Endothelial cell of umbilical vein (primary cell): ENCODE measurements around the gene TAS2R8.
"Not testable (repeated sequence)": the region's sequence is repeated elsewhere in the genome, so short reads cannot be mapped to it uniquely, and the experiment has no call there.

Experiments used
- EZH2 ChIP-seq: IDR thresholded peaks from 2 replicates; pipeline ENCODE4 v1.6.1; 2012; ENCODE audit warnings: borderline replicate concordance, low read depth, mild to moderate bottlenecking, moderate library complexity, low read length, inconsistent platforms; ENCODE audit not compliant: severe bottlenecking
- FOS ChIP-seq: IDR thresholded peaks from 2 replicates; pipeline ENCODE4 v1.6.1; 2011; ENCODE audit warnings: mild to moderate bottlenecking, low read length, moderate library complexity, borderline replicate concordance; ENCODE audit not compliant: insufficient read depth
- GATA2 ChIP-seq: IDR thresholded peaks from 2 replicates; pipeline ENCODE4 v1.7.0; 2011; ENCODE audit warnings: low read depth, mild to moderate bottlenecking, moderate library complexity, mixed read lengths, low read length; ENCODE audit not compliant: insufficient read length, insufficient read depth
- POLR2A ChIP-seq: IDR thresholded peaks from 2 replicates; pipeline ENCODE4 v1.6.1; 2012; ENCODE audit warnings: low read depth, mild to moderate bottlenecking, control low read depth, low read length
- POLR2AphosphoS5 ChIP-seq: IDR thresholded peaks from 2 replicates; pipeline ENCODE4 v1.6.1; 2012; ENCODE audit warnings: low read depth, mild to moderate bottlenecking, control low read depth, low read length, moderate library complexity; ENCODE audit not compliant: insufficient read depth
- TF ChIP-seq, protein P1 (sequence below), 2 donors: IDR thresholded peaks; 1 replicate in 1 of 2; 2 replicates in 1 of 2; pipeline ENCODE4 v1.5.1; 2011; ENCODE audit warnings: low read length in 2 of 2, mild to moderate bottlenecking in 2 of 2, moderate library complexity in 2 of 2, control low read depth in 1 of 2, inconsistent platforms in 1 of 2, low read depth in 1 of 2; ENCODE audit not compliant: insufficient read depth in 1 of 2; ENCODE audit errors: extremely low read depth in 1 of 2

DNA sequence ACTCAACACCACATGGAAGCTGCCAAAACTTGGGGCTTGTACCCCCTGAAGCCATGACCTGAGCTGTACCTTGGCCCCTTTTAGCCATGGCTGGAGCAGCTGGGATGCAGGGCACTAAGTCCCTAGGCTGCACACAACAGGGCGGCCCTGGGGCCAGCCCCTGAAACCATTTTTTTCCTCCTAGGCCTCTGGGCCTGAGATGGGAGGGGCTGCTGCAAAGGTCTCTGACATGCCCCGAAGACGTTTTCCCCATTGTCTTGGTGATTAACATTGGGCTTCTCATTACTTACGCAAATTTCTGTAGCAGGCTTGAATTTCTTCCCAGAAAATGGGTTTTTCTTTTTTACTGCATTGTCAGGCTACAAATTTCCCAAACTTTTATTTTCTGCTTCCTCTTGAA lies 15.3 kb downstream of the TAS2R8 start:
- TF ChIP-seq, protein P1, sequence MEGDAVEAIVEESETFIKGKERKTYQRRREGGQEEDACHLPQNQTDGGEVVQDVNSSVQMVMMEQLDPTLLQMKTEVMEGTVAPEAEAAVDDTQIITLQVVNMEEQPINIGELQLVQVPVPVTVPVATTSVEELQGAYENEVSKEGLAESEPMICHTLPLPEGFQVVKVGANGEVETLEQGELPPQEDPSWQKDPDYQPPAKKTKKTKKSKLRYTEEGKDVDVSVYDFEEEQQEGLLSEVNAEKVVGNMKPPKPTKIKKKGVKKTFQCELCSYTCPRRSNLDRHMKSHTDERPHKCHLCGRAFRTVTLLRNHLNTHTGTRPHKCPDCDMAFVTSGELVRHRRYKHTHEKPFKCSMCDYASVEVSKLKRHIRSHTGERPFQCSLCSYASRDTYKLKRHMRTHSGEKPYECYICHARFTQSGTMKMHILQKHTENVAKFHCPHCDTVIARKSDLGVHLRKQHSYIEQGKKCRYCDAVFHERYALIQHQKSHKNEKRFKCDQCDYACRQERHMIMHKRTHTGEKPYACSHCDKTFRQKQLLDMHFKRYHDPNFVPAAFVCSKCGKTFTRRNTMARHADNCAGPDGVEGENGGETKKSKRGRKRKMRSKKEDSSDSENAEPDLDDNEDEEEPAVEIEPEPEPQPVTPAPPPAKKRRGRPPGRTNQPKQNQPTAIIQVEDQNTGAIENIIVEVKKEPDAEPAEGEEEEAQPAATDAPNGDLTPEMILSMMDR (IDR thresholded peaks at IDR 0.05; ENCODE audit: extremely low read depth in 1 of 2, insufficient read depth in 1 of 2, low read depth in 1 of 2, low read length in 2 of 2) = not testable (repeated sequence)
- TF ChIP-seq EZH2, POLR2A, GATA2, FOS, POLR2AphosphoS5: not testable (repeated sequence)
